GM19324 (cell line): ENCODE data around the gene SCYL1.
A peak's percentile ranks its signal among the peaks of the same experiment; 100 is the strongest.

ENCODE experiments used
- ATAC-seq: cut with Tn5 transposase; IDR thresholded peaks from one replicate; pipeline ENCODE4 v1.9.1; 2021; ENCODE audit warnings: mild to moderate bottlenecking, moderate library complexity; ENCODE audit not compliant: unreplicated experiment, low FRiP score

SCYL1 gene

DNA sequence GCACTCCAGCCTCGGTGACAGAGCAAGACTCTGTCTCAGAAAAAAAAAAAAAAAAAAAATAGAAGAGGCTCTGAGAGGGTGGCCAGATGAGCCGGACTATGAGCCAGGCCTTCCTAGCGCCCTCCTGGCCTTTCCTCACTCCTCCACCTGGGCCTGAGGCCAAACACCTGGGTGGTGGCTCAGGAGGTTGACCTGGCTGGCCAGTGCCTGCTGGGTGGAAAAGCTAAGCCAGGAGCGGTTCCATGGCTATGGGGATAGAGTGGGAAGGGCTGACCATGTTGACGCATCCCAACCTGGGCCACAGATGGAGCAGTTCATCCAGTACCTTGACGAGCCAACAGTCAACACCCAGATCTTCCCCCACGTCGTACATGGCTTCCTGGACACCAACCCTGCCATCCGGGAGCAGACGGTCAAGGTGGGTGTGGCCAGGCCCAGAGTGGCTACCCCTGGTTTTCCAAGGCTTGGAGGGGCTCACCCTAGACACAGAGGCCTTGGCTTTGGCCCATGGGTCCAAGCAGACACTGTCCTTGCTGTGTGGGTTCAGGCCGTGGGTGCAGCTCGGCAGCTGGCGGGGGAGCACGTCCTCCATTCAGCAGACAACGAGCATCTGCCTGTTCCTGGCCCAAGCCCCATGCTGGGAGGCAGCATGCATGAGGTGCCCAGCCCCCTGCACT is 7.6 kb downstream of the SCYL1 start:
- ATAC-seq: no peak

DNA sequence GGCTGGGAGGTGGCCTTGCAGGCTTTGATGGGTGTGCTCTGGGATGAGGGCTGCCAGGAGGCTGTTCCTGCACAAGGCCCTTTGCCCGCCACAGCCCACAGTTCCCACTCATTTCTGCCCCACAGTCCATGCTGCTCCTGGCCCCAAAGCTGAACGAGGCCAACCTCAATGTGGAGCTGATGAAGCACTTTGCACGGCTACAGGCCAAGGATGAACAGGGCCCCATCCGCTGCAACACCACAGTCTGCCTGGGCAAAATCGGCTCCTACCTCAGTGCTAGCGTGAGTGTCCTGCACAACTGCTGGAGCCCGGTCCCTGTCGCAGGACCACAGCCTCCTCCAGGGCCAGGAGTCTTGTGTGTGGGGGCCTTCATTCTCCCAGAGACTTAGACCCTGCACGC is 10.2 kb downstream of the SCYL1 start:
- no peak for ATAC-seq

DNA sequence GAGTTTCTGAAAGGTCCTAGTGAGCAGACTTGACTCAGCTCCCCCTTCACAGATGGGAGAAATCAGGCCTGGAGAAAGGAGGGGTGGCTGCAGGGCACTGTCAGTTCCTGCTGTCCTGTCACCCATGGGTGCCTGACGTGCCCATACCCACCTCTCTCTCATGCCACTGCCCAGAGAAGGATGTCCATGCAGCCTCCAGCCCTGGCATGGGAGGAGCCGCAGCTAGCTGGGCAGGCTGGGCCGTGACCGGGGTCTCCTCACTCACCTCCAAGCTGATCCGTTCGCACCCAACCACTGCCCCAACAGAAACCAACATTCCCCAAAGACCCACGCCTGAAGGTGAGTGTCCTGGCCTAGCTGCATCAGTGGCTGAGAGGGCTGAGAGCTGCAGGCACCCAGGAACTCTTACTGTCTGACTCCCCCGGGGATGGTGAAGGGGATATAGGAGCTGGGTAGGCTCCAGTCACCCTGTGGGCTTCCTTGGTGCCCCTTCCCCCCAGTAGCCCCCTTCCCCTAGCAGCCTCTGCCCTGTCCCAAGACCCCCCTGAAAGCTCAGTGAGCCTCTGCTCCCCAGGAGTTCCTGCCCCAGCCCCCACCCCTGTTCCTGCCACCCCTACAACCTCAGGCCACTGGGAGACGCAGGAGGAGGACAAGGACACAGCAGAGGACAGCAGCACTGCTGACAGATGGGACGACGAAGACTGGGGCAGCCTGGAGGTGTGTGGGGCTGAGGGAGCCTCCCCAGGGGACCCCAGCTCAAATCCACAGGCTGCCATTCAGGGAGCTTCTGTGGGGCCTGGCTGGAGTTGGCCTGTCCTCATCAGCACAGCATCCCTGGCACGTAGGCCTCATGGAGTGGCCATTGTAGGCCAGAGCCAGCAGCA is 11.8 kb downstream of the SCYL1 start:
- no peak for ATAC-seq

DNA sequence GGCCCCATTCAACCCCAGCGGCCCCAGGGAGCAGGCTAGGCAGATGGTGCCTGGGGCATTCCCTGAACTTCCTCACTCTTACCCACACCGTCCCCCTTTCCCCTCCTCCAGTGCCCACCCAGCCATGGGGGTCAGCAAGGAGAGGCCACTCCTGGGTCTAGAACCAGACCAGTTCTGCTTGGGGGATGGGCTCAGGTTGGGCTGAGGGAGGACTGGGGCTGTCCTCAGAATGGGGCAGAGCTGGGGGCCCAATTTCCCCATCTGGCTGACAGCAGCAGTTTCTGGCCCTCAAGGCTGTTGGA is 12.4 kb downstream of the SCYL1 start:
- ATAC-seq: no peak

DNA sequence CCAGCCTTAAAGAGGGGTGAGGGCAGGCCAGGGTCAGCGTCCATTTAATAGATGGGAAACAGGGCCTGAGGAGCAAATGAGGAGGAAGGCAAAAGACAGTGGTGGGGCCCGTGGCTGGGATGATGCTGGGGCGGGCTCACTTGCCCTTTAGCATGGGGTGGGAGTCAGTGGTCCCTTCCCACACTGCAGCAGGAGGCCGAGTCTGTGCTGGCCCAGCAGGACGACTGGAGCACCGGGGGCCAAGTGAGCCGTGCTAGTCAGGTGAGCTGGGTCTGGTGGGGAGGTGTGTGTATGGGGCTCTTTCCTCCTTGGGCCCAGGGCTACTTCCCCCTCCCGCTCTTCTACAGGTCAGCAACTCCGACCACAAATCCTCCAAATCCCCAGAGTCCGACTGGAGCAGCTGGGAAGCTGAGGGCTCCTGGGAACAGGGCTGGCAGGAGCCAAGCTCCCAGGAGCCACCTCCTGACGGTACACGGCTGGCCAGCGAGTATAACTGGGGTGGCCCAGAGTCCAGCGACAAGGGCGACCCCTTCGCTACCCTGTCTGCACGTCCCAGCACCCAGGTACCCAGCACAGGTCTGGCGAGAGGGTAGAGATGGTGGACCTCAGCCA is 12.8 kb downstream of the SCYL1 start:
- ATAC-seq: no peak

DNA sequence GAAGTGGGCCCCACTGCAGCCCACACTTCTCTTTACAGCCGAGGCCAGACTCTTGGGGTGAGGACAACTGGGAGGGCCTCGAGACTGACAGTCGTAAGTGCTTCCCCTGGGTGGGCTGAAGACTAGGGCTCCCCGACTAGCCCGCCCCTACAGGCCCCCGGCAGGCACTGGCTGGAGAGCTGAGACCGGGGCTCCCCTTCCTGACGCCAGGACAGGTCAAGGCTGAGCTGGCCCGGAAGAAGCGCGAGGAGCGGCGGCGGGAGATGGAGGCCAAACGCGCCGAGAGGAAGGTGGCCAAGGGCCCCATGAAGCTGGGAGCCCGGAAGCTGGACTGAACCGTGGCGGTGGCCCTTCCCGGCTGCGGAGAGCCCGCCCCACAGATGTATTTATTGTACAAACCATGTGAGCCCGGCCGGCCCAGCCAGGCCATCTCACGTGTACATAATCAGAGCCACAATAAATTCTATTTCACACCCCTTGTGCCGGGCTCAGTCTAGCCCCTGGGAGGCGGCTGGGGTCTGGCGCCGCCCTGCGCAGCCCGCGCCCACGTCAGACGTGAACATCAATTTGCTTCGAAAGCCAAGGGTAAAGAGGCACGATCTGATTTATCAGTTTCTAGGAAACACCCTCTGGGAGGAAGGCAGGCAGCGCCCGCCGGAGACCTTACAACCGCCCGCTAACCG is 13.5 kb downstream of the SCYL1 start:
- ATAC-seq: no peak

DNA sequence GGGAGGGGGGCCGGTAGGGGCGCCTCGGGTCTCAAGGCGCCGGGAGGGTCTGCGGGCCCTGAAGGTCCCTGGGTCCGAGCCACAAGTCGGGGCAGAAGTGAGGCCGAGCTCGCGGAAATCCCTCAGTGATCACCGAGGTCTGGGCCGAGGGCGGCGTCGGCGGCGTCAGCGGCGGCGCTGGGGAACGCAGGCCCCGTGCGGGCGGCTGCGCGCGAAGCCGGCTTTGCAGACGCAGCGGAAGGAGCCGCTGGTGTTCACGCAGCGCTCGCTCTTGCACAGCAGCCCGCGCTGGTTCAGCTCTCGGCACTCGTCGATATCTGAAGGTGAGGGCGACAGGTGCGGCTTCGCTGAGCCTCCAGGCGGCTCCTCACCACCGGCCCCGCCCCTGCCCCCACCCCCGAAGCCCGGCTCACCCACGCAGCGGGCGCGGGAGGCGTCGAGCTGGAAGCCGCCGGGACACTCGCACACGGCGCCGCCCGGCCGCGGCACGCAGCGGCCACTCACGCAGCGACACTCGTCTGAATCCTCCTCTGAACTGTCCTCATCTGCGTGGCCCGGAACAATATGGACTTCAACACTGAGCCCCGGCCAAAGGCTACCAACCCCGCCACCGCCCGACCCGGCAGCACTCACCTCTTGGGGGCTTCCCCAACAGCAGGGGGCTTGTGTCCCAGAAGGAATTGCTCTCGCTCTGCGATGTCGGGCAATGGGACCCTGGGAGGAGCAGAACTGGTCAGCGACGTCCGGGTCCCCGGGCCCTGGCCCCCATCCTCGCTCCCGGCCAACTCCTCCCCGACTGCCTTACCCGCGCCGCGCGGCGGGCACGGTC is 14.2 kb downstream of the SCYL1 start:
- ATAC-seq: no peak

DNA sequence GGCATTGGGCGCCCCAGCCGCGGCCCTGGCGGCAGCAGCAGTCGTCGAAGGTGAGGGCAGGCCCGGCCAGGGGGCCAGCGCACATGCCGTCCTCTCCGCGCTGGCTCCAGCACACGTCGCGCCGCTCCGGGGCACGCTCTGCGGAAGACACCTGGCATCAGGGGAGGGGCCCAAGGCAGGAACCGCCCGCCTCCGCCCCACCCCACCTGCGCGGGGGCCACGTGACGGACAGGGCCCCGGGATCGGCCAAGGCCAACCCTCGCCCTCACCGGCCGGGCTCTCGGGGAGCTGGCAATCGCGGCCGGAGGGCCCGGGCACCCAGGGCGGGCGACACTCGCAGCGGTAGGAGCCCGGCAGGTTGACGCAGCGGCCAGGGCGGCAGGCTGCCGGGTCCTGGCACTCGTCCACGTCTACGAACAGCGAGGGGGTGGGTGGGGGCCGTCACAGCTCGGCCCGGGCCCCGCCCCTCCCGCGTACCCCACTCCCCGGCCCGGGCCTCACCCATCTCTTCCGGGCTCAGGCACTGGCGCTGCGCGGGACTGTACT is 14.9 kb downstream of the SCYL1 start:
- peak; percentile 48 for ATAC-seq

DNA sequence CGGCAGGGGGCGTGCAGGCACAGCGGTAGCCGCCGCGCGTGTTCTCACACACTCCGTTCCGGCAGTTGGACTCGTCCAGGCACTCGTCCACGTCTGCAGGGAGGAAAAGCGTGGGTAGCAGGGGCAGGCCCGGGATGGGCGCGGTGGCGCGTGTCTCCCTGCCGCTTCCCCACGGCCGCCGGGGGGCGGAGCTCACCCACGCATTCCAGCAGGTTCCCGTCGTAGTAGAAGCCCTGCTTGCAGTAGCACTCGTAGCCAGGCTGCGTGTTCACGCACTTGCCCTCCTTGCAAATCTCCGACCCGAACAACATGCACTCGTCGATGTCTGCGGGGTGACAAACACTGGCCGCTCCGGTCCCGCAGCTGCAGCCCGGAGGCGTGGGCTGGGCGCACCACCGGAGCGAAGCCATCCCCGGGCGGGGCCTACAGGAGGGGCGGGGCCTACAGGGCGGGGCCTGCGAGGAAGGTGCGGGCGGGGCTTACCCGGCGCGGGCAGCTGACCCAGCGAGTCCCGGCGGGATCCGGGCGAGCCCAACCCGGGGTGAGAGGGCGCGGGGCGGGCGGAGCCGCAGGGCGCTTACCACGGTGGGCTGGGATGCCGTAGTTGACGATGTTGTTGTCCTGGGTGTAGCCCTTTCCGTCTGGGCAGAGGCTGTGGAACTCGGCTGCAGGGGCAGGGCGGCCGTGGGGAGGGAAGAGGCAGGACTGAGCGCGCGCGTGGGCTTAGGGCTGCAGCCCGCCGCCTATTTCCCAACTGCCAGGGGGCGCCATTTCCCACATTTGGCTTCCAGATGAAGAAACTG is 15.6 kb downstream of the SCYL1 start:
- ATAC-seq: peak; percentile 68

DNA sequence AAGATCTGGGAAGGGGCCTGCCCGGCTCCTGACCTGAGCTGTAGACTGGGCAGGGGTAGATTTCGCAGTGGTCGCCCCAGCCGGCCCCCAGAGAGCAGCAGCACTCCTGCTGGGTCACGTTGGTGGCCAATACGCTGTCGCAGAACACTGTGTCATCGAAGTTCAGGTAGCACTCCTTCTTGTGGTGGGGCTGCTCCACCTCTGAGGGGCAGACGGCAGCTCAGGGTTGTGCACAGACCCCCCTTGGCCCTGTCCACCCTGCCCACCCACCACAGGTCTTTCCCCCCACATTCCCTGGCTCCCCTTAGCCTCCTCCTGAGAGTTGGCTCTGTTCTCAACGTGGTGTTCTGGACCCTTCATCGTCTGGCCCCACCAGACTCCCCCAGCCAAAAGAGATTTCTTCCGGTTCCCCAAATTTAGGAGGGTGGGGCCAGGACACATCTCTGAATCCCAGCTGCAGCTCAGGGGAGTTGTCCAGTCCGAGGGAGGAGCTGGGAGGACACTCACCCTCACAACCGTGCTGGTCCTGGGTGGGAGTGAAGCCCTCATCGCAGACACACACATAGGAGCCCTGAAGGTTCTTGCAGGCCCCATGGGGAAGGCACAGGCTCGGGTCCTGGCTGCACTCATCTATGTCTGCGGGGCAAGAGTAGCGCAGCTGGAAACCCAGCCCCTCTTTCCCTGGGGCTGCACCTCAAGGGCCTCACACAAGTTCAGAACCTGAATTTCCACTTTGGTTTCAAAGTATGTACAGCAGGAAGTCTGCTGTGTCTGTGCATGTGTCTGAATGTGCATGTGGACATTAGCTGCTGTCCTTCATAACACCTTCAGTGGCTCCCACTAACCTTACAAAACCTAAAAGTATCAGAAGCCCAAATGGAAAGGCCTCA is 16.5 kb downstream of the SCYL1 start:
- ATAC-seq: no peak

DNA sequence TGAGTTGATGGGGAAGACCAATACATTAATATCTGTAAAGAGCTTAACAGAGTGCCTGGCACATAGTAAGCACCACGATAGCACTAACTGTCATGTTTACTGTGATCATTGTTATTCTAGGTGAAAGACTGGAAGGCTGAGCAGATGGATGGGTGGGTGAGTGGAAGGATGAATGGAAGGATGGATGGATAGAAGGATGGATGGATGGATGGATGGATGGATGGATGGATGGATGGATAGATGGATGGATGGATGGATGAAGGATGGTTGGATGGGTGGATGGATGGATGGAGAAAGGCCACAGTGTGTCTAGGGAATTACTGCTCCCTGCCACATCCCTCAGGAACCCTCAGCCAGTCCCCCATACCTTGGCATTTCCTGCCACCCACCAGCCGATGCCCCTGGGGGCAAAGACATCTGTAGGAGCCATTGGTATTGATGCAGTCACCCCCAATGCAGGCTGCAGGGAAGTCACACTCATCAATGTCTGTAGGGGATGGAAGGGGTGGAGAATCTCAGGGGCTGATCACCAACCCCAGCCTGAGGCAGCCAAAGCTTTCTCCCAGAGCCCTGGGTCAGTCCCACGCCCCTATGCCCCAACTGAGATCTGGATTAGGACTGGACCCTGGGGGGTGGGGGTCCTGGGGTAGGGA is 18.0 kb downstream of the SCYL1 start:
- ATAC-seq: no peak

DNA sequence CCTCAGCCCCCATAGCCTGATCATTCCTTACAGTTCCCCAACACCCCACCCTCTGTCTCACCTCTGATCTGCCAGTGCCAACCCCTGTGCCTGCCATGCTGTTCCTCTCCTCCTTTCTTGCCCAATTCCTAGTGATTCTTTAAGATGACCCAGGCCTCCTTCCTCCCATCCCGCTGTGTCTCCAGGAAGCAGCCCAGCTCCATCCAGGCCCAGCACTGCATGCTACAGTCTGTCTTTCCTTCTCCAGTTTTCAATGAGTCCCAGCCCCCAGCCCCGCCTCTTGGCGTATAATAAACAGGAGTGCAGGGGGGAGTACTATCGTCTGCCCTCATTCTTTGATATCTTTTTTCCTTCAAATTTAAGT is 21.0 kb downstream of the SCYL1 start:
- no peak for ATAC-seq

DNA sequence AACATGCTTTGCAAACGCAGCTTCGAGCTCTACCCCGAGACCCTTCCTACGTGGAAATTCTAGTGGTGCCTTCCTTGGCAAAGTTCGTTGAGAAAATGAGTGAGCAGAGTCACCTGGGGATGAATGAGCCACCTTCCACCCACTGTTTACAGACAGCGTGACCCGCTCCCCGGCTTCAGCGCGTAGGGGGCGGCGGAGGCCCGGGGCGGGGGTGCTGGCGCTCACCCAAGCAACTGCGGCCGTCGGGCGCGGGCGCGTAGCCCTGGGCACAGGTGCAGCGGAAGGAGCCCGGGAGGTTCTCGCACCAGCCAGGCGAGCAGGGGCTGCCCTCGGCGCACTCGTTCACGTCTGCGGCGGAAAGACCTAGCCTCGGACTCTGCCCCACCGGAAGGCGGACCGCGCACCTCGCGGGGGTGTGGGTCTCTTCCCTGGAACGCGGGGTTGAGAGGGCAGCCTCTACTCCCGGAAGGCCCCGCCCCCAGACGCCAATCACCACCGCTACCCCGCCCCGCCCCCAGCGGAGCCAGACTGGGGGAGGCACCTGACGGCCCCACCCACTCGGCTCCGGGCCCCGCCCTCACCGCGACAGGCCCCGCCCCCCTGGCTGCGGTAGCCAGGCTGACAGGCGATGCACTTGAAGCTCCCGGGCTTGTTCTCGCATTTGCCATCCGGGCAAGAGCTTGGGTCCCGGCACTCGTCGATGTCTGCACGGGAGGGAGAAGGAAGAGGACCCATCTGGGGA is 21.5 kb downstream of the SCYL1 start:
- ATAC-seq: peak; percentile 83

DNA sequence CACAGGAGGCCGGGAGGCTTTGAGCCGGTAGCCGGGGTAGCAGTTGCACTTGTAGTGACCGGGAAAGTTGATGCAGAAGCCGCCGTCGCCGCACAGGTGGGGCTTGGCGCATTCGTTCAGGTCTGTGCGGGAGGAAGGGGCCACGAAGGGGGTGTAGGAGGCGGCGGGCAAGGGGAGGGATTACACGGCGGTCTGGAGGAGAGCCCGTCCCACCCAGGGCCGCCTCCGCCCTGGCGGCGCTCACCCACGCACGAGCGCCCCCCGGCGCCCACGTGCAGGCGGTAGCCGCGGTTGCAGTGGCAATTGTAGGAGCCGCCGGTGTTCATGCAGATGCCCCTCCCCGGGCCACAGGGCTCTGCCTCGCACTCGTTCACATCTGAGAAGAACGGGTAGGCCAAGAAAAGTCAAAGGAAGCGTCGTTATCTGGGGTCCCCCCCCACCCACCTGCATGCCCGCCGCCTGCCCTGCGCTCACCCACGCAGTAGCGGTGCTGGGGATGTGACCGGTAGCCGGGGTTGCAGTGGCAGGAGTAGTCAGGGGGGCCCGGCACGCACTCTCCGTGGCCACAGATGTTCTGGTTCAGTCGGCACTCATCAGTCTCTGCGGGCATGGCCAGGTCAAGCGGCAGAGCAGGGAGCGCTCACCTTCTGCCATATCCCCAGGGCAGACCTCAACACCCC is 22.7 kb downstream of the SCYL1 start:
- no peak for ATAC-seq

DNA sequence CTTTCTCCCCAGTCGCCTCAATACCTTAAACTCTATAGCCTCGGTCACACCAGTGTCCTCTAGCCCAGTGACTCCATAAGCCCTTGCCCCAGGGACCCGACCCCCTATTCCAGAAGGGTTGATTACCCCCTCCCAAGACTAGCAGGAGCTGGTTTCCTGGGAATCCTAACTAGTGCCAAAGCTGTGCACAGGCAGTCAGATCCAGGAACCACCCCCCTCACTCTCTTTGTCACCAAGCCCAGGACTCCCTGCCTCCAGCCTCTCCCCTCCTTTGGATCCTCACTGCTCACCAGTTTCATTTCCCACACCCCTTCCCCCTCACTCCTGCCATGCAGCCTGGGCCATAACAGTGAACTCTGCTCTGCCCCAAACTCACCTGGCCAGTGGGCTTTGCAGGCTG is 23.5 kb downstream of the SCYL1 start:
- no peak for ATAC-seq

DNA sequence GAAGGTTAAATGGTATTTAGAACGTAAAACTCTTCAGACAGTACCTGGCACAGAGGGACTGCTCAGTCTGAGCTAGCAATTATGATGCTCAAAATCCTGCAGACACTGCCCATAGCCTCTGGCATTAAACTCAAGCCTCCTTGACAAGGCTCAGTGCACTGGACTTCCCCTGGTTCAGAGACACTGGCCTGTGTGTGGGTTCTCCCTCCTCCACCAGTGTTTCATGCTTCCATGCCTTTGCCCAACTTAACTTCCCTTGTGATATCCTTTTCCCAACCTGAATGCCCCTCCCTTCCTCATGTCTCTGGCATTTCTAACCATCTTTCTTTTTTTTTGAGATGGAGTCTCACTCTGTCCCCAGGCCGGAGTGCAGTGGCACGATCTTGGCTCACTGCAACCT is 24.2 kb downstream of the SCYL1 start:
- no peak for ATAC-seq
